Stimulated activated CD8-positive, alpha-beta memory T cell treated with anti-CD3 and anti-CD28 coated beads, Interleukin-2, amount 100 ng/mL, for 1 hour (primary cell): ENCODE results near the gene ABI3.
"Not testable (repeated sequence)": the region's sequence is repeated elsewhere in the genome, so short reads cannot be mapped to it uniquely, and the experiment has no call there.

Experiments used
- DNase-seq, 2 donors: peaks; one replicate each; pipeline ENCODE4 v3.0.0-alpha.2; 2020; ENCODE audit warnings: low read depth in 2 of 2

Gene ABI3

GRCh38 chr17:49252148-49252695 is 41.7 kb downstream of the ABI3 start:
- no peak for DNase-seq

DNA sequence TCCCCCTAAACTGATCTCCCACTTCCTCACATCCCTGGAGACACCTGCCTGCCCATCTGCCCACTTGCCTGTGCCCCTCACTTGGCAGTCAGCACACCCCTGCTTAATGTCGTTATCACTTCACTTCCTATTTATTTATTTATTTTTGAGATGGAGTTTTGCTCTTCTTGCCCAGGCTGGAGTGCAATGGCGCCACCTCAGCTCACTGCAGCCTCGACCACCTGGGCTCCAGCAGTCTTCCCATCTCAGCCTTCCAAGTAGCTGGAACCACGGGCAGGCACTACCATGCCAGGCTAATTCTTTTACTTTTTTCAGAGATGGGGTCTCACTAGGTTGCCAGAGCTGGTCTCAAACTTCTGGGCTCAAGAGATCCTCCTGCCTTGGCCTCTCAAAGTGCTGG is 43.6 kb downstream of the ABI3 start:
- DNase-seq: no peak

GRCh38 chr17:49255125-49255524 is 44.6 kb downstream of the ABI3 start:
- no peak for DNase-seq

GRCh38 chr17:49258394-49258793 is 47.9 kb downstream of the ABI3 start:
- no peak for DNase-seq

GRCh38 chr17:49259663-49260010 is 49.1 kb downstream of the ABI3 start:
- DNase-seq: no peak

DNA sequence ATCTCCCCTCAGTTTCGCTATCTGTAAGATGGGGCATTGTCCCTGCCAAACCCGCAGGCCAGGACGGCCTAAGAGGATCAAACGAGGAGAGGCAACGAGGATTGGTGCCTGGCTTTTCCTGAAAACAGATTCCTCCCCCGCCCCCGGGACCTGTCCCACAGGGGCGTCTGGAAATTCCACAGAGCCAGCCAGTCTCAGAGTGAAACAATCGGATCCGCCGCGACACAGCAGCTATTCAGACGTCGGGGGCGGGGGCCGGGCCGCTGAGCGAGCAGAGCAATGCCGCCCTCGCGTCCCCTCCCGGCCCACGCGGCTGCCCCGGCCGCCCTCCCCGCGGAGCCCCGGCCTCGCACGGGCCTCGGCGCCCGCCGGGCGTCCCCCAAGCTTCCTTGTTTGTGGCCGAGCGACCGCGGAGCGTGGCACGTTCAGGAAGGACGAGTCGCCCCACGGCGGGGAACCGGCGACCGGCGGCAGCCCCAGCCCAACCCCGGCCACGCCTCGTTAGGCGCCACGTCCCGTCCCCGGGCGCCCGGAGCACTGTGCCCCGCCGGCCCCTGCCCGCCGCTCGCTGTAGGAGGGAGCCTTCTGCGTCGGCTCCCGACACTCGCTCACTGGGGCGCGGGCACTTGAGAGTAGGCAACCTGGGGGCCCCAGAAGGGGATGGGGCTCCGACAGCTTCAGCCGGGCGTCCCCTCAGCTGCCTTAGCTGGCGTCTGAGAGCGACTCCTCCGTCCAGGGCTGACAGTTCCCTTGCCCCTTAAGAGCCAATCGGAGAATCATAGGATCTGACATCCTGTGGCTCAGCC is 49.7 kb downstream of the ABI3 start:
- peak; percentile 2 to 14 for DNase-seq

GRCh38 chr17:49260817-49261291 is 50.3 kb downstream of the ABI3 start:
- DNase-seq: no peak

DNA sequence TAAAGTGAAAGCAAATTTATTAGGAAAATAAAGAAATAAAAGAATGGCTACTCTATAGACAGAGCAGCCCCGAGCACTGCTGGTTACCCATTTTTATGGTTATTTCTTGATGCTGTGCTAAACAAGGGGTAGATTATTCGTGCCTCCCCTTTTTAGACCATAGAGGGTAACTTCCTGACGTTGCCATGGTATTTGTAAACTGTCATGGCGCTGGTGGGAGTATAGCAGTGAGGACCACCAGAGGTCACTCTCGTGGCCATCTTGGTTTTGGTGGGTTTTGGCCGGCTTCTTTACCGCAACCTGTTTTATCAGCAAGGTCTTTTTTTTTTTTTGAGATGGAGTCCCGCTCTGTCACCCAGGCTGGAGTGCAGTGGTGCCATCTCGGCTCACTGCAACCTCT is 51.0 kb downstream of the ABI3 start:
- DNase-seq: not testable (repeated sequence)

GRCh38 chr17:49266233-49266632 is 55.7 kb downstream of the ABI3 start:
- DNase-seq: no peak

GRCh38 chr17:49267912-49268311 is 57.4 kb downstream of the ABI3 start:
- no peak for DNase-seq

- DNase-seq: no peak
Observed at GRCh38 chr17:49269356-49269755, 58.8 kb downstream of the ABI3 start.
